HG02938 (cell line): ENCODE measurements around the gene WHAMM.
"Not testable (repeated sequence)": the region's sequence is repeated elsewhere in the genome, so short reads cannot be mapped to it uniquely, and the experiment has no call there.

ENCODE experiments used
- ATAC-seq: cut with Tn5 transposase; IDR thresholded peaks from one replicate; pipeline ENCODE4 v1.9.1; 2021; ENCODE audit warnings: mild to moderate bottlenecking, moderate library complexity; ENCODE audit not compliant: unreplicated experiment

Gene WHAMM

DNA sequence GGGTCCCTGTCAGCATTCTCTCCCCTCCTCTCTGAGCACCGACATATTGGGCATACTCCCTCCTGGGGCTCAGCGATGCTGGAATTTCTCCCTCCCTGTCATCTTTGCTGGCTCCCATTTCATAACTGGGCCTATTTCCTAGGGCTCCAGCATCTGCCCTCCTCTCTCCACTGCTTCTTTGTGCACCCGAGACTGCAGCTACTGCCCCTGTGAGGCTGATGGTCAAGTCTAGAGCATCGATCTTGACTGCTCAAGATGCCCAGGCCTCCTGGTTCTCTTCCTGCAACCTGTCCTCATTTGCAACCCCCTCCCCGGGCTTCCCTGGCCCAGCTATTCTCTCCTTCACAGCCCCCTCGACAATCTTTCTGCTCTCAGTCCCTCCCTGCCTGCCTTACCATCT, 53.5 kb downstream of the WHAMM start:
- no peak for ATAC-seq

DNA sequence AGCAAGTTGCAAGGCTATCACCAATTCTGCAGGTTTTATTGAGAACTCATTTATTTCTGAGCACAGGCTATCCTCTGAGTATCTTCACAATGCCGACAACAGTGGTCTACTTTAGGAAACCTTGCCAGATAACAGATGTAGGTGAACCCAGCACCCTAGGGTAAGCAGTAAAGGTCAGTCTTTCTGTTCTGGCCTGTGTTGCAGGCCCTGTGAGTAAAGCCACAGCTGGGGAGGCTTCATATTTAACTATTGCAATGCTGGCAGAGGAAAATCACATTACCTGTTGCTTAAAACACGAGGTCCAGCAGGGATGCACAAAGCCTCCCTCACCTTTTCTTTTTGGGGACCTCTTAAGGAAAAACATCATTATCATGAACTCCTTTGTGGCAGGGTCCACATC, 55.5 kb downstream of the WHAMM start:
- no peak for ATAC-seq

DNA sequence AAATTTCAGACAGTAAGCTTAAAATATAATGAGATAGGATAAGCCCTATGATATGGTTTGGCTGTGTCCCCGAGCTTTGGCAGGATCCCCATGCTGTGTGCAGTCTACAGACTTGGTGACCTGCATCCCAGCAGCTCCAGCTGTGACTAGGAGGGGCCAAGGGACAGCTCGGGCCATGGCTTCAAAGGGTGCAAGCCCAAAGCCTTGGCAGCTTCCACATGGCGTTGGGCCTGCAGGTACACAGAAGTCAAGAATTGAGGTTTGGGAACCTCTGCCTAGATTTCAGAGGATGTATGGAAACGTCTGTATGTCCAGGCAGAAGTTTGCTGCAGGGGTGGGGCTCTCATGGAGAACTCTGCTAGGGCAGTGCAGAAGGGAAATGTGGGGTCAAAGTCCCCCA, 56.2 kb downstream of the WHAMM start:
- not testable (repeated sequence) for ATAC-seq

DNA sequence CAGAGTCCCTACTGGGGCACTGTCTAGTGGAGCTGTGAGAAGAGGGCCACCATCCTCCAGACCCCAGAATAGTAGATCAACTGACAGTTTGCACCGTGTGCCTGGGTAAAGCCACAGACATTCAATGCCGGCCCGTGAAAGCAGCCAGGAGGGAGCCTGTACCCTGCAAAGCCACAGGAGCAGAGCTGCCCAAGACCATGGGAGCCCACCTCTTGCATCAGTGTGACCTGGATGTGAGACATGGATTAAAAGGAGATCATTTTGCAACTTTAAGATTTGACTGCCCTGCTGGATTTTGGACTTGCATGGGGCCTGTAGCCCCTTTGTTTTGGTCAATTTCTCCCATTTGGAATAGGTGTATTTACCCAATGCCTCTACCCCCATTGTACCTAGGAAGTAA, 56.6 kb downstream of the WHAMM start:
- ATAC-seq = not testable (repeated sequence)

DNA sequence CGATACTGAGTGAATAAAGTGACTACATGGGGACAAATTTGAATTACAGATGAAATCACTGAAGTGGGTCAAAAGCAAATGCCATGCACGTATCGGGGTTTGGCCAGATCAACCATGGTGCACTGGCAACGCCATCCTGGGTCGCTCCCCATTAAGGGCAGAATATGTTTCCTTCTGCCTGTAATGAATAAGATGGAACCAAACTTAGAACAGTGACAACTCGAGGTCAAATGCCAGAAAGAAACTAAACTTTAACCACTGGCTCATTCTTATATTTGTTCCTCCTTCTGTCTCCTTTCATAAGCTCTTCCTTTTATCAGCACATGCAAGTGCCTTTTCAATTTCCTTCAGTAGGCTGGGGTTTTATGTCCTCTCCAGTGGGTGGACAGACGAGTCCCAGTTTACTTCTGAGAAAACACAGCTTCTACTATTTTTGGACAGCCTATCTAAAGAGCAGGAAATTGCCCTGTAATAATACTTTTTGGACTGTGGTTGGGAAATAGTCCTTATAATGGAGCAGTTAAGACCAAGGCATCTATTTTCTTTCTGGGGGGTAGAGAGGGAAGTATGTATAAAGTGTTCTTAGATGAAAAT, 61.4 kb downstream of the WHAMM start:
- ATAC-seq = no peak

DNA sequence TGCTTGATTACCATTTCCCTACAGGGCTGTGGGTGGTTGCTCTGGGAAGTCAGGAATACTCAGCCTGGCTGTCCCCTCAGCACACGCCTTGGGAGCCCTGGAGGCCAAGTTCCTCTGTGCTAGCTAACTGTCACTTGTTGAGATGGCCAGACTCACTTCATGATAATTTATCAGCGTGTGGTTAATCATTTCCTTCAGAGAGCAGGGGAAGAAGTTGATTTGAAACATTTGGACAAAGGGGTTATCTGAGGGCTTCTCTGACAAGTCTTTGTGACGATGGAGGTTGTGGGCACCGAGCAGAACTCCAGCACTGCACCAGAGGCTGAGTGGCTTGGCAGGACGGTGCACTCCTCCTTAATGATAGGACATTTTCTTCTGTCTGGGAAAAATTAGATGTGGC, 61.9 kb downstream of the WHAMM start:
- ATAC-seq = no peak

DNA sequence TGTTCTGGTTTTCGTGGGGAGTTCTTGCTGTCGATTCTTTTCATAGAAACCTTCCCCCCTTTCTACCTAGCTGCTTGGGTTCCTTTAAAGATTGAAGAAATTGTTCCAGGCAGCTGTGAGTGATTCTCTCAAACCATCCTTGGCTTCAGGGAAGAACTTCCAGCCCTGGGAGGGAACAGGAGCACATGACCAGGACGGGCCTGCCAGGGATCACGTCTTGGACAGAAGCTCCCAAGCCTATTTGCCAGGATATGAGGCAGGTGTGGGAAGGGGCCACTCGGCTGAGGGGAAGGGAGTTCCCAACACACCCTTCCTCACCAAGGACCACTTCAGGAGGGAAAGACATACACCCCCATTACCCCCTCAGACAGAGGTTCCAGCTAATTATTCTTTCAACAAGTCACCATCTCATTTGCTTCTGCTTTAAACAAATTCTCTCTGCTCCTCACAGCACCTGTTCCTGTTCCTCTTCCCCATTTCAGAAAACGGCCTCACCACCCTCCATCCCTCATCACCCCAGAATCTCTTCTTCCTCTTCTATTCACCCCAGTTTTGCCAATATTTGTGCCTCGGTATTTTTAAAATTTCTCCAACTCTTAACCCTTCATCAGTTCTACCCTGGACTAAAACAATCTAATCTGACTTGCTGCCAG, 62.5 kb downstream of the WHAMM start:
- no peak for ATAC-seq

DNA sequence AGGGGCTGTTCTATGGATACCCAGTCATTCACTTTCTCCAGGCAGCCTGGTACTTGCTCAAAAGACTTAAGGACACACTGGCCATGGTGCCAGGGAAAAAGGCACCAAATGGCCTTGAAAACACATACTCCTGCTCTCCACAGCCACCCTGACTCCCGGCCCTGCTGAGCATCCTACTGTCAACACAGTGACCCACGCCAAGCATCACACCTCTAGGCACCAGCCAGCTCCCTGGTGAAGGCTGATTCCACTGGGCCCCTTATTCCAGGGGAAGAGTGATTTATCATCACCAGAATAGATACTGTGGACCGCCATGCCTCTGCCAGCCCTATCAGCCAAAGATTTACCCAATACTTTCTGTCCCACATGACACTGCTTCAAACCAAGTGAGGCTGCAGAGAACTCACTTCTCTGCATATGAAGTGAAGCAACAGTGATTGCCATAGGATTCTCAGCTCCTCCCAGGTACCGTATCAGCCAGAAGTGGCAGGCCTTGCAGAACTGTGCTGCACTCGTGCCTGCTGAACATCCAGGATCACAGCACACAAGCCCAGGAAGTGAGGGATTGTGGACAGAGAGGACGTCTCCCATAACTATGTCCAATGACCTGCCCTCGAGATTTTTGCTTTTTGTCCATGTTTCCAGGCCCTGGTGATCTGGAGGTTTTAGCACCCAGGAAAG, 63.7 kb downstream of the WHAMM start:
- no peak for ATAC-seq

DNA sequence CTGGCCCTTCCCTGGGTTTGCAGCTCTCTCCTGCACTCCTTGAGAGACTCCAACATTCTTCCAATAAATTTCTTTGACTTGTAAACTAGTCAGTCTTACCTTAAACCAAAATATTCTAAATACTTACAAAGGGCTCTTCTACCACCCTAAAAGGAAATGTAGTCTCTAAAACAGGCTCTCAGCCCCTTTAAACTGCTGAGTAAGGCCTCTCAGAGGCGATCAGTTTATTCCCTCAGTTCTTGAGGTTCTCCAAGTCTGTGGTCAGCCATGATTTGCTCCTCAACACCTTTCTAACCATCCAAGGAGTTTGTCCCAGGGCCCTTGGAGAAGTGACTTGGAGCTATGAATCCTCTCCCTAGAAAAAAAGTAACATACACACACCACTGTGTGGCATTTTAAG, 64.8 kb downstream of the WHAMM start:
- no peak for ATAC-seq

DNA sequence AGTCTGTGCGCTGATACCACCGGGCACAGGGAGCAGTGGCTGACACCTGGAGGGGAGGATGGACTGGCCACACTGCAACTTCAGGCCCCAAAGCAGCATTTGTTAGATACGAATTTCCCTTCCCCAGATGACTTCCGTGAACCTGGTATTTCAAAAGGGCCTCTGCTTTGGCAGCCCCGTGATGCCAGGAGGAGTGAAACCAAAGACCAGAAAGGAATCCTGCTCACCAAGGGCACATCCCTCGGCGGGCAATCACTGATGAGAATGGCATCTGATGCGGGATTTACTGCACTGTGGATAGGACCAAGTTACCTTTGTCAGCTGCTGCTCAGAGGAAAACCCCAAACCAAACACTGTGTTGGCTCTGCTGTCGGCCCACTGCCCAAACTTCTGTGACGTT, 65.5 kb downstream of the WHAMM start:
- no peak for ATAC-seq

DNA sequence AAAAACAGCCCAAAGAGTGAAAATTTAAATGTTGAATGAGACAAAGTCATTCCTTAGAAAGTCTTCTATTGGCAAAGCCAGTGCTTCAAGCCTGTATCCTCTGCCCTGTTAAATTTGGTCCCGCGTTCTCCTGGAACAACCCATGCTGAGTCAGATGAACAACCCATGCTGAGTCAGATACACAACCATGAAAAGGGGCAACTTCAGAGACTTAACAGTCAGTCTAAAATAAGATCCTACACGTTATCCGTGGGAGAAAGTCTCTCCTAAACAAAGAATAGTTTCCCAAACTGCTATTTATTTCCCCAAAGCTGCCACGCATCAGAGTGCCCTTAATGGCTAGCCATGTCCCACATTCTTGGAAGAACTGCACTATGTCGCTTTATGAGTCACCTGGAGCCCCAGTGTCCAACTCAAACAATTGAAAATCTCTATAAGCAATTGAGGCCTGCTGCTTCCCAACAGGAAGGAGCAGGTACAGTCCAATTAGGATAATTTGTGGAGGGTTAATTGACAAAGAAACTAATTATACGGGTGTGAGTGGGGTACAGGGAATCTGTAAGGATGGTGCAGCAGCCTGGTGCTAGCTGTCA, 66.1 kb downstream of the WHAMM start:
- no peak for ATAC-seq

DNA sequence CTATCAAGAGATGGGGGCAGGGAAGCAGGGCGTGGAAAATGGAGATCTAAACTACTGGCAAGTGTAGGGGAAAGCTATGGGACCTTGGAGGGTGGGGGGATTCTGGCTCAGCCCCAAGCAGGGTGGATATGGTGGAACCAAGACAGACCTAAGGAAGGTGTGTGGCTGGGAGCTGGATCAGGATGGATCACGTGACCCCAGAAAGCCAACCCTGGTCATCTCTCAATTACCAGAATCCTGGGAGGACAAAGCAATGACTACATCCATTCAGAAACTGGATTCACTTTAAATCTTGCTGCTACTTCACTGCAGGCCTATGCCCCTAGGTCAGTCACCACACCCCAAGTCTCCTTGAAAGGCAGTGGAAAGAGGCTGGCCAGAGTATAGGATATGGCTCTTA, 68.4 kb downstream of the WHAMM start:
- ATAC-seq = no peak

DNA sequence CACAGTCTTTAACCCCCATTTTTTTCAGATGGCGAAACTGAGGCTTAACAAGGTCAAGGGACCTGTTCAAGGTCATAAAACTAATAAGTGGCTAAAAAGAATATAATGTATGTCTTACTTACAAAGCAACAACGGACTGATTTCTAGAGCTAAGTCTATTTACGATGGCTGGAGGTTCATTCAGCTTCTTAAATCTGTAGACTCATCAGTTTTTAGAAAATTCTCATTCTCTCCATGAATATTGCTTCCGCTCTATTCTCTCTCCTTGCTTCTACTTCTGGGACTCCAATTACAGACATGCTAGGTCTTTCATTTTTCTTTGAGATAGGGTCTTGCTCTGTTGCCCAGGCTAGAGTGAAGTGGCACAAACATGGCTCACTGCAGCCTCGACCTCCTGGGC, 68.9 kb downstream of the WHAMM start:
- ATAC-seq = no peak

DNA sequence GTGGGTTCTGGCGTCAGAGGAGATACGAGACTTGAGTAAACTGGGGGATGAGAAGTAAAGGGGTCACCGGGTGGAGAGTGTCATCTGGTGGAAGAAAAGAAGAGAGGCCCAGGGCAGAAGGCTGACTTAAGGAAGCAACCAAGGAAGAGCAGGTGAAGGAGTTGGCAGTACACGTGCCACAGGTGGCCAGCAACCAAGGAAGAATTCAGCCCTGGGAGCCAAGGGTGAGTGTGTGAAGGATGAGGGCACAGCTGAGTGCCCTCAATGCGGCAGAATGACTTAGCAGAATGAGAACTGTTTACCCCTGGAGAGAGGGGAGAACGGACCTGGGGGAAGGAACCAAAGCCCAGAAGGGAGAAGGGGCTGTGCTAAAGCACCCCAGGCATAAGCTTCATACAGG, 71.3 kb downstream of the WHAMM start:
- no peak for ATAC-seq

DNA sequence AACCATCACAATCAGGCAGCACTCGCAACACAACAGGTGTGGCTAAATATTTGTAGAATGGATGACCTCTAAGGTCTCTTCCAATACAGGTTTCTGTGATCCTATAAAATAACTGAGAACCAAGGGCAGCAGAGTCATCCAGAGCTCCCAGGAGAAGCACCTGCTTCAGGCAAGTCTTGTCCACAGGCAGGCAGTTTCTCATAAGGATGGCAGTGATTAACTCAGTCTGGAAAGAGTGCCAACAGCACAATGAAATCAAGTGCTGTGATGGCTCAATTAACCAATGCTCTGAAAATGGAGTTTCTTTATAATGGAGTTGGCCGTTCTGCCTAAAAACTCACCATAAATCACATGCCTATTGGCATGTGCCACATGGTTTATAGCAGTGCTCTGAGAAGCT, 72.3 kb downstream of the WHAMM start:
- no peak for ATAC-seq

DNA sequence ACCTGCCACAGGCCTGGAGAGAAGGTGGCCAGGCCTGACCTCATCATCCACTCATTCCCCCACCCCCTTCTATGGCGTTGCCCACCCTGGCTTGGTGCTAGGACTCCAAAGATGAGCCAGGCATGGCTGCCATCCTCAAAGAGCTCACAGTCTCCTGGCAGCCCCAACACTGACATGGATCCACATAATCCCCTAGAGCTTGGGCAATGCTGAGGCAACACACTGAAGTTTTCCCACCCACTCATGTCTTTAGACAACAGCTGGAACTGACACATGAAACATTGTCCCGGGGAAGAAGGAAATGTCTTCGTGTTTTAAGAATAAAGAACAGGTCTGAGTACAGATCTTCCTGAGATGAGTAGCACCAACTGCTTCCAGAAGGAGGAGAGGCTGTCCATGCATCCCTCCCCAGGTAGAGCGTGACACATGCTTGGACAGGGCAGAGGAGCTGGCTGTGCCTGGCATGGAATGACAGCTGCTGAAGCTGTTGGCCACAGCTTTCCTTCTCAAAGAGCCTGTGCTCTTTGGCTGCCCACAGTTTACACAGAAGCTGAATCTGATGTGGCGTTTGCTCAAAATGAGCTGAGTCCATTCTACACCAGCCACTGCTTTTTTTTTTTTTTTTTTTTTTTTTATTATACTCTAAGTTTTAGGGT, 73.0 kb downstream of the WHAMM start:
- ATAC-seq = no peak
